H9 (cell line): ENCODE data around the gene RBM19. TPM values are rescaled to one million over a fixed set of nuclear protein-coding genes. Genes with fewer than 3 reads are reported as not detected.

Source experiments
- DNase-seq: peaks from one replicate; pipeline ENCODE4 v3.0.0-alpha.2; 2017
- H2AFZ ChIP-seq: one replicate; pipeline ENCODE4 v1.6.1; 2013; ENCODE audit warnings: mild to moderate bottlenecking, low read length, control low read depth, moderate library complexity
- H2AK5ac ChIP-seq: 2 replicates; pipeline ENCODE4 v1.6.1; 2013; ENCODE audit warnings: low read length, control low read depth, mixed read lengths; ENCODE audit not compliant: insufficient read length
- H2BK120ac ChIP-seq: one replicate; pipeline ENCODE4 v1.6.1; 2013; ENCODE audit warnings: low read depth, mild to moderate bottlenecking, low read length, control low read depth, inconsistent platforms; ENCODE audit not compliant: poor library complexity, severe bottlenecking
- H2BK12ac ChIP-seq: 2 replicates; pipeline ENCODE4 v1.6.1; 2013; ENCODE audit warnings: low read length, control low read depth, mixed read lengths, low read depth; ENCODE audit not compliant: insufficient read length
- H2BK15ac ChIP-seq: 2 replicates; pipeline ENCODE4 v1.6.1; 2013; ENCODE audit warnings: low read depth, low read length, control low read depth
- H2BK20ac ChIP-seq: one replicate; pipeline ENCODE4 v1.6.1; 2013; ENCODE audit warnings: low read depth, mild to moderate bottlenecking, low read length, control low read depth, inconsistent platforms; ENCODE audit not compliant: poor library complexity, severe bottlenecking
- H2BK5ac ChIP-seq: 2 replicates; pipeline ENCODE4 v1.6.1; 2013; ENCODE audit warnings: low read length, control low read depth, mixed read lengths; ENCODE audit not compliant: insufficient read length
- H3K14ac ChIP-seq: 2 replicates; pipeline ENCODE4 v1.6.1; 2013; ENCODE audit warnings: low read length, control low read depth; ENCODE audit not compliant: insufficient read depth
- H3K18ac ChIP-seq: 2 replicates; pipeline ENCODE4 v1.6.1; 2013; ENCODE audit warnings: low read depth, mild to moderate bottlenecking, mixed read lengths, low read length, control low read depth; ENCODE audit not compliant: insufficient read length
- H3K23ac ChIP-seq: 2 replicates; pipeline ENCODE4 v1.6.1; 2013; ENCODE audit warnings: low read length, control low read depth, mixed read lengths, low read depth; ENCODE audit not compliant: insufficient read length
- H3K23me2 ChIP-seq: 2 replicates; pipeline ENCODE4 v1.6.1; 2013; ENCODE audit warnings: low read depth, mild to moderate bottlenecking, mixed read lengths, low read length, control low read depth; ENCODE audit not compliant: insufficient read length, poor library complexity, severe bottlenecking
- H3K27ac ChIP-seq: 2 replicates; pipeline ENCODE4 v1.5.1; 2013; ENCODE audit warnings: low read length, control low read depth, mixed read lengths, low read depth; ENCODE audit not compliant: insufficient read length
- H3K27me3 ChIP-seq: 2 replicates; pipeline ENCODE4 v1.6.1; 2013; ENCODE audit warnings: low read length, control low read depth, inconsistent platforms; ENCODE audit not compliant: insufficient read depth
- H3K4ac ChIP-seq: 2 replicates; pipeline ENCODE4 v1.6.1; 2013; ENCODE audit warnings: low read depth, mild to moderate bottlenecking, control low read depth, inconsistent platforms, low read length, moderate library complexity
- H3K4me1 ChIP-seq: 2 replicates; pipeline ENCODE4 v1.6.1; 2013; ENCODE audit warnings: low read length, control low read depth, inconsistent platforms; ENCODE audit not compliant: insufficient read depth
- H3K4me2 ChIP-seq: 2 replicates; pipeline ENCODE4 v1.6.1; 2013; ENCODE audit warnings: low read length, control low read depth, mixed read lengths; ENCODE audit not compliant: insufficient read length, insufficient read depth
- H3K56ac ChIP-seq: 2 replicates; pipeline ENCODE4 v1.6.1; 2013; ENCODE audit warnings: low read depth, mild to moderate bottlenecking, mixed read lengths, low read length, control low read depth; ENCODE audit not compliant: insufficient read length
- H3K79me1 ChIP-seq: 2 replicates; pipeline ENCODE4 v1.6.1; 2013; ENCODE audit warnings: low read depth, mild to moderate bottlenecking, moderate library complexity, low read length, control low read depth, inconsistent platforms; ENCODE audit not compliant: insufficient read depth, poor library complexity, severe bottlenecking
- H3K79me2 ChIP-seq: 2 replicates; pipeline ENCODE4 v1.6.1; 2013; ENCODE audit warnings: low read length, control low read depth, inconsistent platforms; ENCODE audit not compliant: insufficient read depth
- H3K9ac ChIP-seq: 2 replicates; pipeline ENCODE4 v1.6.1; 2013; ENCODE audit warnings: low read length, control low read depth, mixed read lengths; ENCODE audit not compliant: insufficient read length; ENCODE audit errors: extremely low read depth
- H3K9me3 ChIP-seq: one replicate; pipeline ENCODE4 v1.6.1; 2013; ENCODE audit warnings: low read depth, low read length, inconsistent platforms; ENCODE audit not compliant: control insufficient read depth
- H3T11ph ChIP-seq: one replicate; pipeline ENCODE4 v1.6.1; 2013; ENCODE audit warnings: mild to moderate bottlenecking, low read length, control low read depth, inconsistent platforms
- H4K20me1 ChIP-seq: one replicate; pipeline ENCODE4 v1.6.1; 2013; ENCODE audit not compliant: control insufficient read depth, insufficient read length, insufficient read depth
- H4K5ac ChIP-seq: 2 replicates; pipeline ENCODE4 v1.6.1; 2013; ENCODE audit warnings: low read depth, mild to moderate bottlenecking, mixed read lengths, low read length, control low read depth; ENCODE audit not compliant: insufficient read length
- H4K8ac ChIP-seq: replicated peaks from 2 replicates; pipeline ENCODE4 v1.6.1; 2013; ENCODE audit warnings: low read length, control low read depth, mixed read lengths, low read depth; ENCODE audit not compliant: insufficient read length
- H4K91ac ChIP-seq: 2 replicates; pipeline ENCODE4 v1.6.1; 2013; ENCODE audit warnings: low read depth, mild to moderate bottlenecking, moderate library complexity, mixed read lengths, low read length, control low read depth; ENCODE audit not compliant: insufficient read length
- H3K27ac Mint-ChIP-seq, 3 experiments: 2 replicates in 2 of 3; 3 replicates in 1 of 3; pipeline ENCODE4 v1.8.0; 2020 to 2021; ENCODE audit warnings: mixed read lengths in 3 of 3, mild to moderate bottlenecking in 1 of 3, moderate library complexity in 1 of 3
- H3K27me3 Mint-ChIP-seq: 2 replicates; pipeline ENCODE4 v1.8.0; 2021; ENCODE audit warnings: low read depth, mild to moderate bottlenecking, moderate library complexity, mixed read lengths
- H3K36me3 Mint-ChIP-seq, 3 experiments: 2 replicates in 2 of 3; 3 replicates in 1 of 3; pipeline ENCODE4 v1.8.0; 2020 to 2021; ENCODE audit warnings: low read depth in 3 of 3, mixed read lengths in 3 of 3; ENCODE audit not compliant: insufficient read depth in 1 of 3
- H3K4me1 Mint-ChIP-seq, 2 experiments: 2 replicates each; pipeline ENCODE4 v1.8.0; 2020; ENCODE audit warnings: mixed read lengths in 2 of 2
- H3K4me3 Mint-ChIP-seq, 2 experiments: 2 replicates in 1 of 2; 3 replicates in 1 of 2; pipeline ENCODE4 v1.8.0; 2020 to 2021; ENCODE audit warnings: mild to moderate bottlenecking in 2 of 2, mixed read lengths in 2 of 2, moderate library complexity in 1 of 2
- H3K9me3 Mint-ChIP-seq, 2 experiments: 2 replicates in 1 of 2; 3 replicates in 1 of 2; pipeline ENCODE4 v1.8.0; 2020; ENCODE audit warnings: mild to moderate bottlenecking in 2 of 2, mixed read lengths in 2 of 2, moderate library complexity in 1 of 2
- CTCF ChIP-seq: fragments of 200-600 bp; sonication (generic); conservative IDR thresholded peaks from 3 replicates; pipeline ENCODE4 v1.8.0; 2021; ENCODE audit warnings: antibody characterized with exemption, mild to moderate bottlenecking
- whole genome bisulfite sequencing: extraction: QIAGEN DNeasy Blood & Tissue Kit; methylation state at CpG from one replicate; pipeline ENCODE4 v1.1.7; 2013; ENCODE audit warnings: missing lambda C conversion rate, low lambda C conversion rate, mixed read lengths; ENCODE audit not compliant: insufficient read length; ENCODE audit errors: extremely low coverage; 5-methylcytosine and 5-hydroxymethylcytosine counted together
- total RNA-seq: library from RNA; stranded (reverse); gene quantifications from 2 replicates; pipeline ENCODE4 v1.2.1, GENCODE V29; 2021

RBM19 gene
- total RNA-seq, 1 experiment from 2014 or later, result 32.2 TPM

DNA sequence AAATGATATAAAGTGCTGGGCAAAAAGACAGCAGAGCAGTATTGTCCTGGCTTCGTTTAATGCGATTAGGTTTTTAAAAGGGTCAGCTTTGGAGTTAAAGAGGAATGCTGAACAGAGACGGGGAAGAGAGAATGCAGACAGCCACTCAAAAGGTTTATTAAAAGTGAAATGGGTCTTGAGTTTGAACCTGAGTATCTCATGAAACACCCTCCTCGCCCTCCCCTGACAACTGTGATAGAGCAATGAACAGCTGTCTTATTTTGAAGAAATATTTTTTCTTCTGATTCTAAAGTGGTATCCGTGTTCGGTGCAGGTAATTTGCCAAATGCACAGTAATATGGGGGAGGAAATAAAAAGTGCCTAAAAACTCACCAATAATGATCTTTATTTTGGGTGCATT is 73.6 kb downstream of the RBM19 start:
- H3K23ac ChIP-seq, result no peak overlapping the region
- Mint-ChIP-seq H3K27me3 (no peaks in the 10 kb centered on the region), H3K27ac (no peak overlapping the region), H3K36me3 (peaks cover 0 to 5% (median 2%) of the 10 kb centered on the region in 3 experiments; a peak in 4 of 7 replicates), H3K4me1 (peaks cover 21 to 35% of the 10 kb centered on the region in 2 experiments), H3K9me3 (no peaks in the 10 kb centered on the region), H3K4me3 (no peak overlapping the region)
- H4K8ac ChIP-seq, result no peak overlapping the region
- no peaks in the 10 kb centered on the region for H3K4me1 ChIP-seq
- H3K9me3 ChIP-seq, result no peaks in the 10 kb centered on the region
- H3K18ac ChIP-seq, result no peak overlapping the region
- H2BK12ac ChIP-seq, result no peak overlapping the region
- H3K14ac ChIP-seq, result no peak overlapping the region
- WGBS, result 100% methylated on average over 1 of the region's 6 CpGs
- DNase-seq, result no peak
- H3K4me2 ChIP-seq, result no peak overlapping the region
- no peak overlapping the region for H3K56ac ChIP-seq
- TF ChIP-seq CTCF, result no peak
- no peak overlapping the region for H2BK15ac ChIP-seq
- no peaks in the 10 kb centered on the region for H3K27me3 ChIP-seq
- H4K5ac ChIP-seq, result no peak overlapping the region
- no peaks in the 10 kb centered on the region for H3K23me2 ChIP-seq
- no peak overlapping the region for H3K27ac ChIP-seq
- H2AK5ac ChIP-seq, result no peak overlapping the region
- no peak overlapping the region for H3T11ph ChIP-seq
- no peak overlapping the region for H2BK5ac ChIP-seq
- no peak overlapping the region for H2BK20ac ChIP-seq
- no peaks in the 10 kb centered on the region for H3K79me1 ChIP-seq
- H3K9ac ChIP-seq, result no peak overlapping the region
- H3K79me2 ChIP-seq, result no peaks in the 10 kb centered on the region
- no peak overlapping the region for H2BK120ac ChIP-seq
- no peak overlapping the region for H4K91ac ChIP-seq
- H4K20me1 ChIP-seq, result peaks cover 3% of the 10 kb centered on the region
- no peak overlapping the region for H2AFZ ChIP-seq
- H3K4ac ChIP-seq, result no peak overlapping the region
